SIG-M5 treated with dmso at 0.1 percent for 504 hours (cell line): ENCODE measurements around the gene UQCRHL.
"Not testable (repeated sequence)": the region's sequence is repeated elsewhere in the genome, so short reads cannot be mapped to it uniquely, and the experiment has no call there.

Experiments used
- DNase-seq: peaks from one replicate; lab custom pipeline; 2025; ENCODE audit not compliant: unreplicated experiment; lab: John Stamatoyannopoulos, UW

UQCRHL gene

GRCh38 chr1:15835741-15836510 lies 28.5 kb upstream of the UQCRHL start:
- peak; percentile 96 for DNase-seq

GRCh38 chr1:15835205-15835740 lies 27.8 kb upstream of the UQCRHL start:
- peak; percentile 48 for DNase-seq

GRCh38 chr1:15834406-15835204 lies 27.2 kb upstream of the UQCRHL start:
- peak; percentile 89 for DNase-seq

- no peak for DNase-seq
These were observed 26.5 kb upstream of the UQCRHL start for GRCh38 chr1:15833842-15834405.

GRCh38 chr1:15833069-15833679 lies 25.7 kb upstream of the UQCRHL start:
- DNase-seq = peak; percentile 78

- DNase-seq = no peak
These were observed 22.8 kb upstream of the UQCRHL start for GRCh38 chr1:15830258-15830657.

GRCh38 chr1:15828931-15829330 lies 21.5 kb upstream of the UQCRHL start:
- DNase-seq = not testable (repeated sequence)

GRCh38 chr1:15827567-15827966 lies 20.1 kb upstream of the UQCRHL start:
- not testable (repeated sequence) for DNase-seq

GRCh38 chr1:15826810-15827507 lies 19.5 kb upstream of the UQCRHL start:
- no peak for DNase-seq

GRCh38 chr1:15825800-15826199 lies 18.4 kb upstream of the UQCRHL start:
- DNase-seq = no peak

GRCh38 chr1:15820478-15820877 lies 13.0 kb upstream of the UQCRHL start:
- no peak for DNase-seq

- no peak for DNase-seq
These were observed 9.2 kb upstream of the UQCRHL start for GRCh38 chr1:15816674-15817073.

- DNase-seq = no peak
These were observed 2.6 kb upstream of the UQCRHL start for GRCh38 chr1:15810073-15810472.

- DNase-seq = no peak
These were observed 1.5 kb upstream of the UQCRHL start for GRCh38 chr1:15808955-15809354.

- no peak for DNase-seq
These were observed 328 bp downstream of the UQCRHL start for GRCh38 chr1:15807121-15807520.

- no peak for DNase-seq
These were observed 3.4 kb downstream of the UQCRHL start for GRCh38 chr1:15804060-15804459.

GRCh38 chr1:15803380-15803779 lies 4.1 kb downstream of the UQCRHL start:
- DNase-seq = no peak

GRCh38 chr1:15802234-15802965 lies 5.0 kb downstream of the UQCRHL start:
- DNase-seq = no peak

GRCh38 chr1:15799928-15800835 lies 7.3 kb downstream of the UQCRHL start:
- peak; percentile 59 for DNase-seq
